H1 (cell line): ENCODE results near the gene PLSCR5. TPM values are rescaled to one million over a fixed set of nuclear protein-coding genes. Genes with fewer than 3 reads are reported as not detected.

Source experiments
- MAFK ChIP-seq: IDR thresholded peaks from 2 replicates; pipeline ENCODE4 v1.6.1; 2012; ENCODE audit warnings: low read depth, mild to moderate bottlenecking, improper control_type of control experiment, low read length
- RNF2 ChIP-seq: fragments of 200-900, 300-1000 bp; sonication (generic); IDR thresholded peaks from 2 replicates; pipeline ENCODE4 v1.7.1; 2016; ENCODE audit warnings: borderline replicate concordance, low read depth, mild to moderate bottlenecking, antibody characterized with exemption, low read length; ENCODE audit not compliant: poor library complexity, severe bottlenecking; ENCODE audit errors: missing control alignments
- TBP ChIP-seq: IDR thresholded peaks from 2 replicates; pipeline ENCODE4 v1.6.1; 2011; ENCODE audit warnings: low read depth, low read length, improper control_type of control experiment
- TEAD4 ChIP-seq: IDR thresholded peaks from 2 replicates; pipeline ENCODE4 v1.6.1; 2012; ENCODE audit warnings: low read depth, low read length, inconsistent platforms, mixed read lengths
- YY1 ChIP-seq: IDR thresholded peaks from 2 replicates; pipeline ENCODE4 v1.6.1; 2011; ENCODE audit warnings: low read depth, mild to moderate bottlenecking, low read length
- polyA plus RNA-seq, 7 experiments: library from polyadenylated mRNA; depleted of rRNA in 3 of 7; stranded (reverse) in 5 of 7; unstranded in 2 of 7; fragments of >200 nt in 5 of 7; fragments of 200-250 nt in 2 of 7; gene quantifications; 1 replicate in 5 of 7; 2 replicates in 1 of 7; 4 replicates in 1 of 7; pipeline versions ENCODE4 v1.2.1 to v1.2.3, GENCODE V29; 2011 to 2013; ENCODE audit warnings: missing spikeins in 2 of 7, mixed read lengths in 2 of 7
- total RNA-seq: library from RNA; stranded (reverse); fragmentation: NEBNext Ultra II Directional; extraction: Animal tissue kit (Norgen Biotek cat#: 25700); gene quantifications from 2 replicates; pipeline ENCODE4 v1.2.1, GENCODE V29; 2021
- TF ChIP-seq, protein P1 (sequence below): fragments of 300-600 bp; sonication (generic); IDR thresholded peaks from 2 replicates; pipeline ENCODE4 v1.7.1; 2012; ENCODE audit warnings: low read length, moderate library complexity, mild to moderate bottlenecking, inconsistent platforms; ENCODE audit not compliant: insufficient replicate concordance

PLSCR5 gene
- total and polyA plus RNA-seq, 2 of the 8 experiments (the other 6 are each of a cell fraction or from before 2014, with no cell fraction given) = not detected

DNA sequence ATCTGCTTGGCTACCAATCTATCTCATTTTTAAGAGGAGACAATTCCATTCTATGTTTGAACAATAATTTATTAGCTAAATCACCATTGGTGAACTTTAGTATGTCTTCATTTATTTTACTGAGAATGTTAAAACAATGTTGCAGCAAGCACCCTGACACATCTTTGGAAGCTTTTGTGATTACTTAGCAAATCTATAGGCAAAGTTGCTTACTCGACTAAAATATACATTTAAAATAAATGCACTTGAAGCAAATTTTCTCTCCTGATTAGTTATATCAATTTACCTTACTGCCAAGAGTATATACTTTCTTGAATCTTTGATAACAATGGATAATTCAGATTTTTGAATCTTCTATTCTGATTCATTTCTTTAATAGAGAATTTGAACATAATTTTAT lies 31.0 kb downstream of the PLSCR5 start (continued):
- TF ChIP-seq, protein P1, sequence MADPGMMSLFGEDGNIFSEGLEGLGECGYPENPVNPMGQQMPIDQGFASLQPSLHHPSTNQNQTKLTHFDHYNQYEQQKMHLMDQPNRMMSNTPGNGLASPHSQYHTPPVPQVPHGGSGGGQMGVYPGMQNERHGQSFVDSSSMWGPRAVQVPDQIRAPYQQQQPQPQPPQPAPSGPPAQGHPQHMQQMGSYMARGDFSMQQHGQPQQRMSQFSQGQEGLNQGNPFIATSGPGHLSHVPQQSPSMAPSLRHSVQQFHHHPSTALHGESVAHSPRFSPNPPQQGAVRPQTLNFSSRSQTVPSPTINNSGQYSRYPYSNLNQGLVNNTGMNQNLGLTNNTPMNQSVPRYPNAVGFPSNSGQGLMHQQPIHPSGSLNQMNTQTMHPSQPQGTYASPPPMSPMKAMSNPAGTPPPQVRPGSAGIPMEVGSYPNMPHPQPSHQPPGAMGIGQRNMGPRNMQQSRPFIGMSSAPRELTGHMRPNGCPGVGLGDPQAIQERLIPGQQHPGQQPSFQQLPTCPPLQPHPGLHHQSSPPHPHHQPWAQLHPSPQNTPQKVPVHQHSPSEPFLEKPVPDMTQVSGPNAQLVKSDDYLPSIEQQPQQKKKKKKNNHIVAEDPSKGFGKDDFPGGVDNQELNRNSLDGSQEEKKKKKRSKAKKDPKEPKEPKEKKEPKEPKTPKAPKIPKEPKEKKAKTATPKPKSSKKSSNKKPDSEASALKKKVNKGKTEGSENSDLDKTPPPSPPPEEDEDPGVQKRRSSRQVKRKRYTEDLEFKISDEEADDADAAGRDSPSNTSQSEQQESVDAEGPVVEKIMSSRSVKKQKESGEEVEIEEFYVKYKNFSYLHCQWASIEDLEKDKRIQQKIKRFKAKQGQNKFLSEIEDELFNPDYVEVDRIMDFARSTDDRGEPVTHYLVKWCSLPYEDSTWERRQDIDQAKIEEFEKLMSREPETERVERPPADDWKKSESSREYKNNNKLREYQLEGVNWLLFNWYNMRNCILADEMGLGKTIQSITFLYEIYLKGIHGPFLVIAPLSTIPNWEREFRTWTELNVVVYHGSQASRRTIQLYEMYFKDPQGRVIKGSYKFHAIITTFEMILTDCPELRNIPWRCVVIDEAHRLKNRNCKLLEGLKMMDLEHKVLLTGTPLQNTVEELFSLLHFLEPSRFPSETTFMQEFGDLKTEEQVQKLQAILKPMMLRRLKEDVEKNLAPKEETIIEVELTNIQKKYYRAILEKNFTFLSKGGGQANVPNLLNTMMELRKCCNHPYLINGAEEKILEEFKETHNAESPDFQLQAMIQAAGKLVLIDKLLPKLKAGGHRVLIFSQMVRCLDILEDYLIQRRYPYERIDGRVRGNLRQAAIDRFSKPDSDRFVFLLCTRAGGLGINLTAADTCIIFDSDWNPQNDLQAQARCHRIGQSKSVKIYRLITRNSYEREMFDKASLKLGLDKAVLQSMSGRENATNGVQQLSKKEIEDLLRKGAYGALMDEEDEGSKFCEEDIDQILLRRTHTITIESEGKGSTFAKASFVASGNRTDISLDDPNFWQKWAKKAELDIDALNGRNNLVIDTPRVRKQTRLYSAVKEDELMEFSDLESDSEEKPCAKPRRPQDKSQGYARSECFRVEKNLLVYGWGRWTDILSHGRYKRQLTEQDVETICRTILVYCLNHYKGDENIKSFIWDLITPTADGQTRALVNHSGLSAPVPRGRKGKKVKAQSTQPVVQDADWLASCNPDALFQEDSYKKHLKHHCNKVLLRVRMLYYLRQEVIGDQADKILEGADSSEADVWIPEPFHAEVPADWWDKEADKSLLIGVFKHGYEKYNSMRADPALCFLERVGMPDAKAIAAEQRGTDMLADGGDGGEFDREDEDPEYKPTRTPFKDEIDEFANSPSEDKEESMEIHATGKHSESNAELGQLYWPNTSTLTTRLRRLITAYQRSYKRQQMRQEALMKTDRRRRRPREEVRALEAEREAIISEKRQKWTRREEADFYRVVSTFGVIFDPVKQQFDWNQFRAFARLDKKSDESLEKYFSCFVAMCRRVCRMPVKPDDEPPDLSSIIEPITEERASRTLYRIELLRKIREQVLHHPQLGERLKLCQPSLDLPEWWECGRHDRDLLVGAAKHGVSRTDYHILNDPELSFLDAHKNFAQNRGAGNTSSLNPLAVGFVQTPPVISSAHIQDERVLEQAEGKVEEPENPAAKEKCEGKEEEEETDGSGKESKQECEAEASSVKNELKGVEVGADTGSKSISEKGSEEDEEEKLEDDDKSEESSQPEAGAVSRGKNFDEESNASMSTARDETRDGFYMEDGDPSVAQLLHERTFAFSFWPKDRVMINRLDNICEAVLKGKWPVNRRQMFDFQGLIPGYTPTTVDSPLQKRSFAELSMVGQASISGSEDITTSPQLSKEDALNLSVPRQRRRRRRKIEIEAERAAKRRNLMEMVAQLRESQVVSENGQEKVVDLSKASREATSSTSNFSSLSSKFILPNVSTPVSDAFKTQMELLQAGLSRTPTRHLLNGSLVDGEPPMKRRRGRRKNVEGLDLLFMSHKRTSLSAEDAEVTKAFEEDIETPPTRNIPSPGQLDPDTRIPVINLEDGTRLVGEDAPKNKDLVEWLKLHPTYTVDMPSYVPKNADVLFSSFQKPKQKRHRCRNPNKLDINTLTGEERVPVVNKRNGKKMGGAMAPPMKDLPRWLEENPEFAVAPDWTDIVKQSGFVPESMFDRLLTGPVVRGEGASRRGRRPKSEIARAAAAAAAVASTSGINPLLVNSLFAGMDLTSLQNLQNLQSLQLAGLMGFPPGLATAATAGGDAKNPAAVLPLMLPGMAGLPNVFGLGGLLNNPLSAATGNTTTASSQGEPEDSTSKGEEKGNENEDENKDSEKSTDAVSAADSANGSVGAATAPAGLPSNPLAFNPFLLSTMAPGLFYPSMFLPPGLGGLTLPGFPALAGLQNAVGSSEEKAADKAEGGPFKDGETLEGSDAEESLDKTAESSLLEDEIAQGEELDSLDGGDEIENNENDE = no peak
- TF ChIP-seq YY1 (no peak), TEAD4 (no peak), RNF2 (no peak), TBP (no peak), MAFK (no peak)
